Activated T-helper 17 cell treated with anti-CD3 and anti-CD28 coated beads, Interleukin-2, amount 50 U/mL, for 72 hours (primary cell): ENCODE measurements around the gene SCAP. TPM values are rescaled to one million over a fixed set of nuclear protein-coding genes. Genes with fewer than 3 reads are reported as not detected.

Experiments
- ATAC-seq: fragments of 150-1000 bp; cut with Tn5 transposase; replicated peaks from 2 replicates; pipeline ENCODE4 v1.10.0; 2021; ENCODE audit warnings: mild to moderate bottlenecking, moderate library complexity
- H3K27ac Mint-ChIP-seq: one replicate; pipeline ENCODE4 v1.8.0; 2022; ENCODE audit warnings: mixed read lengths
- H3K27me3 Mint-ChIP-seq: one replicate; pipeline ENCODE4 v1.8.0; 2022; ENCODE audit warnings: mixed read lengths
- H3K36me3 Mint-ChIP-seq: one replicate; pipeline ENCODE4 v1.8.0; 2022; ENCODE audit warnings: low read depth, mild to moderate bottlenecking, mixed read lengths
- H3K4me1 Mint-ChIP-seq: one replicate; pipeline ENCODE4 v1.8.0; 2022; ENCODE audit warnings: mixed read lengths
- H3K4me3 Mint-ChIP-seq: one replicate; pipeline ENCODE4 v1.8.0; 2022; ENCODE audit warnings: mild to moderate bottlenecking, mixed read lengths
- H3K9me3 Mint-ChIP-seq: one replicate; pipeline ENCODE4 v1.8.0; 2022; ENCODE audit warnings: mixed read lengths
- total RNA-seq, 2 donors: library from RNA; stranded (reverse); gene quantifications; one replicate each; pipeline ENCODE4 v1.2.3, GENCODE V29; 2022

Gene SCAP
- total RNA-seq, 2 donors from 2014 or later, result 44.0 to 73.3 TPM

GRCh38 chr3:47419083-47420043 is 56.4 kb downstream of the SCAP start:
- Mint-ChIP-seq H3K4me3 (no peak overlapping the region), H3K27me3 (no peaks in the 10 kb centered on the region), H3K27ac (peak overlapping the region; percentile 56), H3K9me3 (no peaks in the 10 kb centered on the region), H3K4me1 (no peaks in the 10 kb centered on the region), H3K36me3 (peaks cover 32% of the 10 kb centered on the region)
- no peak for ATAC-seq

GRCh38 chr3:47418167-47419082 is 57.3 kb downstream of the SCAP start:
- Mint-ChIP-seq H3K4me3 (no peak overlapping the region), H3K27me3 (no peaks in the 10 kb centered on the region), H3K4me1 (no peaks in the 10 kb centered on the region), H3K9me3 (no peaks in the 10 kb centered on the region), H3K36me3 (peaks cover 39% of the 10 kb centered on the region), H3K27ac (peak overlapping the region; percentile 56)
- ATAC-seq, result no peak

- H3K36me3 Mint-ChIP-seq, result peaks cover 57% of the 10 kb centered on the region
- no peak overlapping the region for H3K4me3 Mint-ChIP-seq
- ATAC-seq, result no peak
- peak overlapping the region; percentile 21 for H3K27ac Mint-ChIP-seq
- no peaks in the 10 kb centered on the region for H3K4me1 Mint-ChIP-seq
- H3K9me3 Mint-ChIP-seq, result no peaks in the 10 kb centered on the region
- no peaks in the 10 kb centered on the region for H3K27me3 Mint-ChIP-seq
These were observed 59.7 kb downstream of the SCAP start for GRCh38 chr3:47416041-47416440.

- no peak for ATAC-seq
- H3K4me1 Mint-ChIP-seq, result no peaks in the 10 kb centered on the region
These were observed 60.8 kb downstream of the SCAP start for GRCh38 chr3:47414666-47415587.

GRCh38 chr3:47414161-47414564 is 61.6 kb downstream of the SCAP start:
- Mint-ChIP-seq H3K27me3 (no peaks in the 10 kb centered on the region), H3K9me3 (no peaks in the 10 kb centered on the region), H3K36me3 (peaks cover 57% of the 10 kb centered on the region), H3K4me1 (no peaks in the 10 kb centered on the region), H3K27ac (no peak overlapping the region), H3K4me3 (no peak overlapping the region)
- no peak for ATAC-seq

More at GRCh38 chr3:47414666-47415587, 60.8 kb downstream of the SCAP start:
- H3K36me3 Mint-ChIP-seq, result peaks cover 59% of the 10 kb centered on the region
- no peak overlapping the region for H3K4me3 Mint-ChIP-seq
- H3K27me3 Mint-ChIP-seq, result no peaks in the 10 kb centered on the region
- no peaks in the 10 kb centered on the region for H3K9me3 Mint-ChIP-seq
- H3K27ac Mint-ChIP-seq, result peak overlapping the region; percentile 21

GRCh38 chr3:47413751-47414150 is 62.0 kb downstream of the SCAP start:
- Mint-ChIP-seq H3K9me3 (no peaks in the 10 kb centered on the region), H3K27ac (no peak overlapping the region), H3K36me3 (peaks cover 53% of the 10 kb centered on the region), H3K4me1 (no peaks in the 10 kb centered on the region), H3K4me3 (no peak overlapping the region), H3K27me3 (no peaks in the 10 kb centered on the region)
- ATAC-seq, result no peak

GRCh38 chr3:47412842-47413520 is 62.8 kb downstream of the SCAP start:
- H3K27ac Mint-ChIP-seq, result peak overlapping the region; percentile 79

GRCh38 chr3:47412453-47412756 is 63.3 kb downstream of the SCAP start:
- ATAC-seq, result no peak
- Mint-ChIP-seq H3K4me3 (no peak overlapping the region), H3K36me3 (peaks cover 59% of the 10 kb centered on the region), H3K4me1 (no peaks in the 10 kb centered on the region), H3K27ac (no peak overlapping the region), H3K27me3 (no peaks in the 10 kb centered on the region), H3K9me3 (no peaks in the 10 kb centered on the region)

More at GRCh38 chr3:47412842-47413520, 62.8 kb downstream of the SCAP start:
- no peaks in the 10 kb centered on the region for H3K4me1 Mint-ChIP-seq
- ATAC-seq, result no peak
- no peak overlapping the region for H3K4me3 Mint-ChIP-seq
- H3K27me3 Mint-ChIP-seq, result no peaks in the 10 kb centered on the region
- H3K36me3 Mint-ChIP-seq, result peaks cover 53% of the 10 kb centered on the region
- H3K9me3 Mint-ChIP-seq, result no peaks in the 10 kb centered on the region

- H3K27ac Mint-ChIP-seq, result no peak overlapping the region
- H3K4me3 Mint-ChIP-seq, result no peak overlapping the region
- H3K4me1 Mint-ChIP-seq, result no peaks in the 10 kb centered on the region
- ATAC-seq, result no peak
- no peaks in the 10 kb centered on the region for H3K9me3 Mint-ChIP-seq
- H3K36me3 Mint-ChIP-seq, result peaks cover 60% of the 10 kb centered on the region
- H3K27me3 Mint-ChIP-seq, result no peaks in the 10 kb centered on the region
These were observed 63.9 kb downstream of the SCAP start for GRCh38 chr3:47411696-47412452.

- ATAC-seq, result no peak
- Mint-ChIP-seq H3K27ac (no peak overlapping the region), H3K4me1 (no peaks in the 10 kb centered on the region)
These were observed 64.7 kb downstream of the SCAP start for GRCh38 chr3:47410801-47411646.

GRCh38 chr3:47410417-47410720 is 65.4 kb downstream of the SCAP start:
- Mint-ChIP-seq H3K4me1 (no peaks in the 10 kb centered on the region), H3K36me3 (peaks cover 63% of the 10 kb centered on the region), H3K27me3 (no peaks in the 10 kb centered on the region), H3K4me3 (no peak overlapping the region), H3K9me3 (no peaks in the 10 kb centered on the region), H3K27ac (no peak overlapping the region)
- no peak for ATAC-seq

More at GRCh38 chr3:47410801-47411646, 64.7 kb downstream of the SCAP start:
- Mint-ChIP-seq H3K9me3 (no peaks in the 10 kb centered on the region), H3K4me3 (no peak overlapping the region), H3K36me3 (peaks cover 65% of the 10 kb centered on the region), H3K27me3 (no peaks in the 10 kb centered on the region)

GRCh38 chr3:47409688-47410416 is 65.9 kb downstream of the SCAP start:
- H3K36me3 Mint-ChIP-seq, result peaks cover 58% of the 10 kb centered on the region
- no peaks in the 10 kb centered on the region for H3K4me1 Mint-ChIP-seq

More at GRCh38 chr3:47409688-47410416, 65.9 kb downstream of the SCAP start:
- Mint-ChIP-seq H3K27ac (no peak overlapping the region), H3K4me3 (no peak overlapping the region), H3K27me3 (no peaks in the 10 kb centered on the region), H3K9me3 (no peaks in the 10 kb centered on the region)
- ATAC-seq, result no peak
